Activated gamma-delta T cell treated with Interleukin-2 at 50 U/mL for 16 hours (primary cell): ENCODE measurements around the gene CRADD.
"Not testable (repeated sequence)": the region's sequence is repeated elsewhere in the genome, so short reads cannot be mapped to it uniquely, and the experiment has no call there.

Experiments used
- DNase-seq: peaks from one replicate; pipeline ENCODE4 v3.0.0-alpha.2; 2020

Gene CRADD

GRCh38 chr12:93883436-93884154, 206.4 kb downstream of the CRADD start:
- no peak for DNase-seq

- DNase-seq = no peak
These were observed 207.8 kb downstream of the CRADD start for GRCh38 chr12:93884794-93885460.

GRCh38 chr12:93885973-93886532, 208.9 kb downstream of the CRADD start:
- DNase-seq = not testable (repeated sequence)

GRCh38 chr12:93886533-93887511, 209.6 kb downstream of the CRADD start:
- DNase-seq = no peak

- no peak for DNase-seq
These were observed 211.8 kb downstream of the CRADD start for GRCh38 chr12:93888964-93889363.

- DNase-seq = no peak
These were observed 212.5 kb downstream of the CRADD start for GRCh38 chr12:93889516-93890212.

- no peak for DNase-seq
These were observed 215.5 kb downstream of the CRADD start for GRCh38 chr12:93892423-93893268.

- DNase-seq = no peak
These were observed 217.4 kb downstream of the CRADD start for GRCh38 chr12:93894391-93895088.

- DNase-seq = no peak
These were observed 217.9 kb downstream of the CRADD start for GRCh38 chr12:93895089-93895445.

- no peak for DNase-seq
These were observed 219.3 kb downstream of the CRADD start for GRCh38 chr12:93896427-93896826.

GRCh38 chr12:93896952-93897351, 219.8 kb downstream of the CRADD start:
- no peak for DNase-seq

- DNase-seq = no peak
These were observed 224.6 kb downstream of the CRADD start for GRCh38 chr12:93901739-93902138.

- no peak for DNase-seq
These were observed 225.0 kb downstream of the CRADD start for GRCh38 chr12:93902192-93902591.

GRCh38 chr12:93902736-93903562, 225.8 kb downstream of the CRADD start:
- no peak for DNase-seq

- no peak for DNase-seq
These were observed 226.9 kb downstream of the CRADD start for GRCh38 chr12:93904124-93904523.

GRCh38 chr12:93908264-93908663, 231.1 kb downstream of the CRADD start:
- DNase-seq = no peak

GRCh38 chr12:93908846-93909567, 231.8 kb downstream of the CRADD start:
- no peak for DNase-seq

- no peak for DNase-seq
These were observed 234.2 kb downstream of the CRADD start for GRCh38 chr12:93911396-93911795.

- no peak for DNase-seq
These were observed 235.0 kb downstream of the CRADD start for GRCh38 chr12:93912086-93912733.
